ENCODE measurements around the gene VIM. TPM values are rescaled to one million over a fixed set of nuclear protein-coding genes. Genes with fewer than 3 reads are reported as not detected.

Gene VIM
- total and polyA plus RNA-seq, 4 donors = 800 to 1,640 (median 1,361) TPM

DNA sequence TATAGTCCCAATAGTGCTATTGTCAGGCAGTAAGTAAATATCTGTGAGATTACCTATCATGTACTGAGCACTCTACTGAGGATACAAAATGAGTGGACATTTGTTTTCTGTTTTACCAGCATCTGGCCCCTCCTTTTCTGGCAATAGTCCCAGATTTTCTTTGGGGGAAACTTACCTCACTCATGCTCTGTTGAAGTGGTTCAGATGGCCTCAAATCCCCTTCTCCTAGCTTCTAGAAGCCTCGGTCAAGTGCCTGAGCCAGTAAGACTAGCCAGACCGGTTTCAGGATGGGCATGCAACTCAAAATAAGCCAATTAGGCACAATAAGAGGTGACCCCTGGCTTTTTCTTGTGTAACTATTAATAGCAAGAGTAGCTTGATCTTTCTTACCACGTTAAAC, 46.3 kb upstream of the VIM start:
- TF ChIP-seq, protein P1, sequence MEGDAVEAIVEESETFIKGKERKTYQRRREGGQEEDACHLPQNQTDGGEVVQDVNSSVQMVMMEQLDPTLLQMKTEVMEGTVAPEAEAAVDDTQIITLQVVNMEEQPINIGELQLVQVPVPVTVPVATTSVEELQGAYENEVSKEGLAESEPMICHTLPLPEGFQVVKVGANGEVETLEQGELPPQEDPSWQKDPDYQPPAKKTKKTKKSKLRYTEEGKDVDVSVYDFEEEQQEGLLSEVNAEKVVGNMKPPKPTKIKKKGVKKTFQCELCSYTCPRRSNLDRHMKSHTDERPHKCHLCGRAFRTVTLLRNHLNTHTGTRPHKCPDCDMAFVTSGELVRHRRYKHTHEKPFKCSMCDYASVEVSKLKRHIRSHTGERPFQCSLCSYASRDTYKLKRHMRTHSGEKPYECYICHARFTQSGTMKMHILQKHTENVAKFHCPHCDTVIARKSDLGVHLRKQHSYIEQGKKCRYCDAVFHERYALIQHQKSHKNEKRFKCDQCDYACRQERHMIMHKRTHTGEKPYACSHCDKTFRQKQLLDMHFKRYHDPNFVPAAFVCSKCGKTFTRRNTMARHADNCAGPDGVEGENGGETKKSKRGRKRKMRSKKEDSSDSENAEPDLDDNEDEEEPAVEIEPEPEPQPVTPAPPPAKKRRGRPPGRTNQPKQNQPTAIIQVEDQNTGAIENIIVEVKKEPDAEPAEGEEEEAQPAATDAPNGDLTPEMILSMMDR (IDR thresholded peaks at IDR 0.05; ENCODE audit: control extremely low read depth, extremely low read depth) = no peak
- ATAC-seq (ENCODE audit: insufficient read depth, low FRiP score) (peak; percentile 62), DNase-seq (peak; percentile 77 to 85 (median 81))
- Histone ChIP-seq H3K27ac (ENCODE audit: low read depth in 1 of 2, low read length in 1 of 2) (no peak overlapping the region), H3K9me3 (ENCODE audit: control insufficient read depth in 4 of 4, insufficient read depth in 3 of 4, low read length in 3 of 4) (no peaks in the 10 kb centered on the region), H3K27me3 (ENCODE audit: control insufficient read depth in 3 of 3, insufficient read depth in 3 of 3, low read length in 2 of 3) (no peaks in the 10 kb centered on the region), H3K4me3 (no peak overlapping the region), H3K4me1 (ENCODE audit: control insufficient read depth in 5 of 5, insufficient read depth in 5 of 5, low read length in 5 of 5) (peaks cover 0 to 5% (median 0%) of the 10 kb centered on the region in 5 donors), H3K36me3 (ENCODE audit: control insufficient read depth in 4 of 4, insufficient read depth in 4 of 4, low read length in 4 of 4) (no peaks in the 10 kb centered on the region), H3K9ac (ENCODE audit: insufficient read depth in 1 of 2, low read length in 2 of 2) (no peak overlapping the region)
- 71 to 82% methylated on average over 3 of the region's 3 CpGs for WGBS, 2 donors

DNA sequence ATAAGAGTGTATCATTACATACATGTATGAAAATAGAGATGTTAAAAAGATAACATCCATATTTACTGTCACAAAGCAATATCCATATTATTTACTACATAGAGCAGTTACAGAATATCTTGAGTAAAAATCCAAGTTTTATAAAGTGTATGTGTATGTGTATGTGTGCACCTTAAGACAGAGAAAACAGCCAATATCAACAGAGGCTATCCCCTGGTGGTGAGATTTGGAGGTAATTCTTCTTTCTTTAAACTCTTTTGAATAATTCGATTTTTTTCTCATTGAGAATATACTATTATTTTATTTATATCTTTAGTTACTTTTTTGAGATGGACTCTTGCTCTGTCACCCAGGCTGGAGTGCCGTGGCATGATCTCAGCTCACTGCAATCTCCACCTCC, 44.9 kb upstream of the VIM start:
- WGBS, 2 donors = 93 to 96% methylated on average over 2 of the region's 2 CpGs
- no peak for DNase-seq
- TF ChIP-seq, protein P1 (IDR thresholded peaks at IDR 0.05; ENCODE audit: control extremely low read depth, extremely low read depth) = no peak
- Histone ChIP-seq H3K27ac (ENCODE audit: low read depth in 1 of 2, low read length in 1 of 2) (no peak overlapping the region), H3K27me3 (ENCODE audit: control insufficient read depth in 3 of 3, insufficient read depth in 3 of 3, low read length in 2 of 3) (no peaks in the 10 kb centered on the region), H3K9ac (ENCODE audit: insufficient read depth in 1 of 2, low read length in 2 of 2) (no peak overlapping the region), H3K4me3 (no peak overlapping the region), H3K36me3 (ENCODE audit: control insufficient read depth in 4 of 4, insufficient read depth in 4 of 4, low read length in 4 of 4) (no peaks in the 10 kb centered on the region), H3K9me3 (ENCODE audit: control insufficient read depth in 4 of 4, insufficient read depth in 3 of 4, low read length in 3 of 4) (no peaks in the 10 kb centered on the region), H3K4me1 (ENCODE audit: control insufficient read depth in 5 of 5, insufficient read depth in 5 of 5, low read length in 5 of 5) (peaks cover 0 to 5% (median 0%) of the 10 kb centered on the region in 5 donors)
- ATAC-seq (ENCODE audit: insufficient read depth, low FRiP score) = no peak

DNA sequence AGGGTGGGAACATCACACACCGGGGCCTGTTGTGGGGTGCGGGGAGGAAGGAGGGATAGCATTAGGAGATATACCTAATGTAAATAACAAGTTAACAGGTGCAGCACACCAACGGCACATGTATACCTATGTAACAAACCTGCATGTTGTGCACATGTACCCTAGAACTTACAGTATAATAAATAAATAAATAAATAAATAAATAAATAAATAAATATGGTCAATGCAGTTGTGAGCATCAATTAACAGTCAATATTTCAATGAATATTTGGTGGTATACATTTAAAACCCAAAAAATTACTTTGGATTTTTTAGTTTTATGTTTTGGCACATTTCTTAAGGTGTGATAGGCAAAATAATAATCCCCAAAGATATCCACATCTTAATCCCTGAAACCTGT, 42.2 kb upstream of the VIM start:
- H3K9me3 ChIP-seq (ENCODE audit: control insufficient read depth in 4 of 4, insufficient read depth in 3 of 4, low read length in 3 of 4) = no peaks in the 10 kb centered on the region
- H3K9ac ChIP-seq (ENCODE audit: insufficient read depth in 1 of 2, low read length in 2 of 2) = no peak overlapping the region
- H3K4me1 ChIP-seq (ENCODE audit: control insufficient read depth in 5 of 5, insufficient read depth in 5 of 5, low read length in 5 of 5) = peaks cover 0 to 5% (median 0%) of the 10 kb centered on the region in 5 donors
- no peak overlapping the region for H3K27ac ChIP-seq (ENCODE audit: low read depth in 1 of 2, low read length in 1 of 2)
- 95 to 100% methylated on average over 3 of the region's 3 CpGs for WGBS, 2 donors
- H3K27me3 ChIP-seq (ENCODE audit: control insufficient read depth in 3 of 3, insufficient read depth in 3 of 3, low read length in 2 of 3) = no peaks in the 10 kb centered on the region
- DNase-seq (no peak), ATAC-seq (ENCODE audit: insufficient read depth, low FRiP score) (no peak)
- H3K4me3 ChIP-seq = no peak overlapping the region
- TF ChIP-seq, protein P1 (IDR thresholded peaks at IDR 0.05; ENCODE audit: control extremely low read depth, extremely low read depth) = no peak
- H3K36me3 ChIP-seq (ENCODE audit: control insufficient read depth in 4 of 4, insufficient read depth in 4 of 4, low read length in 4 of 4) = no peaks in the 10 kb centered on the region

DNA sequence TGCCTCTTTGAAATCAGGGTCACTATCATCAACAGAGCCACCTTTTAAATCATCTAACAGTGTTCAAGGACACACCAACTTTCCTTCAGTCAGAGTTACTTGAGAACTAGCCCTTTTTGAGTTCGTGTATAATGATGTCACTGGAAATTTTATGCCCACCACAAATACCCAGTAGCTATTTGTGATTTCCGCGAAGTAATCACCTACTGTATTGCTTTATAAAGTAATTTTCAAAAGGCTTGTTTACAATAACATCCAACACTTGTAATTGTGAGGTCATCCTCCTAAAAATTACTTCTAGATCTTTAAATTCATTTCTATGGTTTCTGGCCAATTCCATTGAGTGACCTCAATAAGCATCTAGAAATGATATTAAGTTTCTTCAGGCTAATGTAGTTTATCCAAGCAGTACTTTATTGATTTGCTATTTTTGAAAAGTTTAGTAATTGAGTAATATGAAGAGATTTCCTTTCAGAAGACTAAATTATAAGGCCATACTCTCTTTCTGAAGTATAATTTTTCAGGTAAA, 39.3 kb upstream of the VIM start:
- ATAC-seq (ENCODE audit: insufficient read depth, low FRiP score) = no peak
- peaks cover 0 to 5% (median 0%) of the 10 kb centered on the region in 5 donors for H3K4me1 ChIP-seq (ENCODE audit: control insufficient read depth in 5 of 5, insufficient read depth in 5 of 5, low read length in 5 of 5)
- no peak overlapping the region for H3K4me3 ChIP-seq
- H3K36me3 ChIP-seq (ENCODE audit: control insufficient read depth in 4 of 4, insufficient read depth in 4 of 4, low read length in 4 of 4) = no peaks in the 10 kb centered on the region
- no peak overlapping the region for H3K9ac ChIP-seq (ENCODE audit: insufficient read depth in 1 of 2, low read length in 2 of 2)
- 92% methylated on average over 3 of the region's 3 CpGs for WGBS, 2 donors
- H3K27ac ChIP-seq (ENCODE audit: low read depth in 1 of 2, low read length in 1 of 2) = no peak overlapping the region
- no peaks in the 10 kb centered on the region for H3K9me3 ChIP-seq (ENCODE audit: control insufficient read depth in 4 of 4, insufficient read depth in 3 of 4, low read length in 3 of 4)
- no peaks in the 10 kb centered on the region for H3K27me3 ChIP-seq (ENCODE audit: control insufficient read depth in 3 of 3, insufficient read depth in 3 of 3, low read length in 2 of 3)
- TF ChIP-seq, protein P1 (IDR thresholded peaks at IDR 0.05; ENCODE audit: control extremely low read depth, extremely low read depth) = no peak
- no peak for DNase-seq

Measured in lung (tissue), 12 donors.